Adrenal gland (tissue), 5 donors: ENCODE measurements around the gene BLID.

Source experiments
- CTCF ChIP-seq, 6 experiments: fragments of 450-650 bp in 4 of 6; fragments of 200-600 bp in 2 of 6; sonication (generic) in 1 of 6; IDR thresholded peaks; 1 replicate in 5 of 6; 2 replicates in 1 of 6; pipeline versions ENCODE4 v1.5.1 to v1.8.0; 2016 to 2021; ENCODE audit warnings: antibody characterized with exemption in 6 of 6, mild to moderate bottlenecking in 2 of 6, moderate library complexity in 1 of 6
- POLR2A ChIP-seq, 2 donors: fragments of 450-650 bp; IDR thresholded peaks; one replicate each; pipeline ENCODE4 v1.6.1; 2017; ENCODE audit warnings: antibody characterized with exemption in 2 of 2, mild to moderate bottlenecking in 2 of 2, moderate library complexity in 1 of 2
- donor health status: DM: no; HTN: no; CAD: no.

- no peak for TF ChIP-seq CTCF (IDR thresholded peaks at IDR 0.05)
- peak in 1 of 2 donors; percentile 50 for TF ChIP-seq POLR2A (IDR thresholded peaks at IDR 0.05)
Measured at GRCh38 chr11:122097419-122098001, 18.5 kb downstream of the BLID start.
